Activated effector memory CD4-positive, alpha-beta T cell treated with anti-CD3 and anti-CD28 coated beads, Interleukin-2, amount 50 U/mL, for 16 hours (primary cell): ENCODE results near the gene RHEX.
"Not testable (repeated sequence)": the region's sequence is repeated elsewhere in the genome, so short reads cannot be mapped to it uniquely, and the experiment has no call there.

Source experiments
- DNase-seq: peaks from one replicate; pipeline ENCODE4 v3.0.0-alpha.2; 2020

RHEX gene

GRCh38 chr1:206060844-206061243, 7.9 kb downstream of the RHEX start:
- DNase-seq = no peak

DNA sequence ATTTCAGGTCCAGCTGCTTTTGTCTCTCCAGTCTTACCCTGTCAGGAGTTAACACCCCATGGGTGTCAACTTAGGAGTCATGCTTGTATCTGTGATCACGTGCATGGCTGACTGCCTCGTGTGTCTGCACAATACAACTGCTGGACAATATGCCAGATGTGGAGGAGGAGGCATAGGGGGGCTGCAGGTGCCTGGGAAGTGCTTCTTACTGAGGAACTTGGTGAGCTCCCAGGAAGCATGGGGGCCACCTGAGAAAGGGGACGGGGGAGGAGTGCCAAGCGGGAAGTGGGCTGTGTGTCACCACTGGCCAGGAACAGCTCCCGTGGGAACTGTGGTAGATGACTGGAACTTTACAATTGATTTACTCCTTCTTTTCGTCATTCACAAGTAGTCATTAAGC, 9.5 kb downstream of the RHEX start:
- DNase-seq = no peak

- not testable (repeated sequence) for DNase-seq
Observed at GRCh38 chr1:206064001-206064400, 11.0 kb downstream of the RHEX start.

GRCh38 chr1:206064501-206064900, 11.5 kb downstream of the RHEX start:
- DNase-seq = not testable (repeated sequence)

DNA sequence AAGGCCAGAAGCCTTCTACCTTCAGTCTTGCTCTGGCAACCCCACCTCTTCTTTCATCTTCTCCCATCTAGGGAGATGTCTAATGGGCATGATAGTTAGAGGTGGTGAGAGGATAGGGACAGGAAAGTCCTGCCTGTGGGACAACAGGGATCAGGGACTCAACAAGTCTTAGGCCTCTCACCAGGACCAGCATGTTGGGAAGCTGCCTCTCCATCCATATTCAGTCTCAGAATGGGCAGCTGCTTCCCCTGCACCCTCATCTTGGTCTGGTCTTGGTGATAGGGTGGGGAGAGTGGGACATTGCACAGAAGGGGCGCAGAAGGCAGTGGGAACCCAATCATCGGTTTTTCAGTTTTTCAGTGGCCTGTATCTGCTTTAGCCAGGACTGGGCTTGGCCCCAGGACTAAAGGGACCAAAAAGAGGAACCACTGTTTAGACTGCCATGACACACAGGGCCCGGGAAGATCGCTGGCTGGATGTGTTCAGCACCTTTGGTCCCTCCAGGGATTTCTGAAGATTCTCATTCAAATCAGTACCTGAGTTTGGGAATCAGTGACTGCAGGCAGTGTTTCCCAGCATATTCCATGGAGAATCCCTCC, 12.7 kb downstream of the RHEX start:
- DNase-seq = no peak

GRCh38 chr1:206066479-206067171, 13.7 kb downstream of the RHEX start:
- DNase-seq = no peak

GRCh38 chr1:206067486-206068227, 14.7 kb downstream of the RHEX start:
- DNase-seq = no peak

DNA sequence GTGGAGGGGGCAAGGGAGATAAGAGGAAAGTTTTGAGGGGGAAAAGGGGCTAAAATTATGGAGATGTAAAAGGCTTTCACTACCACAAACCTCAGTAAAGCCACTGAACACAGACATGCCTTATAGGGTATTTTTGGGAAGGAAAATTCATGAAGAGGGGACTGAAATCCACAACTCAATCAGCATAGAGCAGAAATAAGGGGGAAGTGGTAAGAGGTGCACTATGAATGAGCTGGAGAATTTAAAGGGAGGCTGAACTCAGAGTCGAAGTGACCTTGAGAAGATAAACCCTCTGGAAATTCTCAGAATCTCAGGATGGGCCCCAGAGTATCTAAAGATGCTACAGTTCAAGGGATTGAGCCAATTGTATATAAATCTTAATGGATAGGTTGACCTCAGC, 15.3 kb downstream of the RHEX start:
- no peak for DNase-seq

DNA sequence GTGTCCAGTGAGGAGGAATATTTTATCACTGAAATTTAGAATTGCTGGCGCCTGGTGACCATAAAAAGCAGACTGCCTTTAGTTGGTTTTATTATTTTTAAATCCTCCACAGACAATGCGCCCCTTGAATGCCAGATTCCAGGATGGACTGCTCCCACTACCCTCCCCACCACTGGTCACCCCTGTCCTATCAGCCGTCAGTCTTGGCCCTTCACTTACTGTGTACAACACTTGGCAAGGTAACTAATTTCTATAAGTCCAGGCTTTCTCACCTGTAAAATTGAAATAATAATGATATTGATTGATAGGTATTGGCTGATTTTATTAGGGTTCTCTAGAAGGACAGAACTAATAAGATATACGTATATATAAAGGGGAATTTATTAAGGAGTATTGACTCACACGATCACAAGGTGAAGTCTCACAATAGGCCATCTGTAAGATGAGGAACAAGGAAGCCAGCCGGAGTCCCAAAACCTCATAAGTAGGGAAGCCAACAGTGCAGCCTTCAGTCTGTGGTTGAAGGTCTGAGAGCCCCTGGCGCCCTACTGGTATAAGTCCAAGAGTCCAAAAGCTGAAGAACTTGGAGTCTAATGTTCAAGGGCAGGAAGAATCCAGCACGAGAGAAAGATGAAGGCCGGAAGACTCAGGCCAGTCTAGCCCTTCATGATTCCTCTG, 17.8 kb downstream of the RHEX start:
- DNase-seq = no peak

DNA sequence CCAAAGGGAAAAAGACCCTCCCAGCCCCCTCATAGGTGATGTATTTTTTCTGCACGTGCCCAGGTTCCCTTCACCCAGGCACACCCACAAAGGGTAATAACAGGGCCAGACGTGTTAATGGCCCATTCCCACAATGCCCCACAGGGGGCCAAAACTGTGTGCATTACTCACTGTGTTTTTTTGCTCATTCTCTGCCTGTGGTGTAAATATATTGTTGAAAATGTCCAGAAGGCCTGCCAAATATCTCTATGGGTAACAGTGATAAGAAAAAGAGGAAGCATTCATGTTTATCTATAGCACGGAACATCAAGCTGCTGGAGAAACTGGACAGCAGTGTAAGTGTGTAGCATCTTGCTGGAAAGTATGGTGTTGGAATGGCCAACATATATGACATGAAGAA, 21.9 kb downstream of the RHEX start:
- DNase-seq = no peak

- no peak for DNase-seq
Observed at GRCh38 chr1:206075786-206076755, 23.1 kb downstream of the RHEX start.

DNA sequence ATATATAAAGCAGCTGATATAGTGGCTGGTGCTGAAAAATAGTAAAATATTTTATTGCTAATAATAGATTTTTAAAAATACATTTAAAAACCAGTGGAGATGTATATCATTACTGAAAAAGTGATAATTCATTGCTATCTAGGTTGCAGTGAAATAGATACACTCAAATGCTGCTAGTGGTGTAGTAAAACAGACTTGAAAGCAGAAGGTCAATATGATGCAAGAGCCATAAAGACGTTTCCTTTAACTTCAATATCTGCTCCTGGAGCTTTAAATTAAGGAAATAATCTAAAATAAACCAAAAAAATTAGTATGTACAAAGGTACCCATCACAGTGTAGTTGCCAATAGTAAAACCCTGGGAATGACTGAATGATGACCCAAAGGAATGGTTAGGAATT, 26.2 kb downstream of the RHEX start:
- DNase-seq = no peak

DNA sequence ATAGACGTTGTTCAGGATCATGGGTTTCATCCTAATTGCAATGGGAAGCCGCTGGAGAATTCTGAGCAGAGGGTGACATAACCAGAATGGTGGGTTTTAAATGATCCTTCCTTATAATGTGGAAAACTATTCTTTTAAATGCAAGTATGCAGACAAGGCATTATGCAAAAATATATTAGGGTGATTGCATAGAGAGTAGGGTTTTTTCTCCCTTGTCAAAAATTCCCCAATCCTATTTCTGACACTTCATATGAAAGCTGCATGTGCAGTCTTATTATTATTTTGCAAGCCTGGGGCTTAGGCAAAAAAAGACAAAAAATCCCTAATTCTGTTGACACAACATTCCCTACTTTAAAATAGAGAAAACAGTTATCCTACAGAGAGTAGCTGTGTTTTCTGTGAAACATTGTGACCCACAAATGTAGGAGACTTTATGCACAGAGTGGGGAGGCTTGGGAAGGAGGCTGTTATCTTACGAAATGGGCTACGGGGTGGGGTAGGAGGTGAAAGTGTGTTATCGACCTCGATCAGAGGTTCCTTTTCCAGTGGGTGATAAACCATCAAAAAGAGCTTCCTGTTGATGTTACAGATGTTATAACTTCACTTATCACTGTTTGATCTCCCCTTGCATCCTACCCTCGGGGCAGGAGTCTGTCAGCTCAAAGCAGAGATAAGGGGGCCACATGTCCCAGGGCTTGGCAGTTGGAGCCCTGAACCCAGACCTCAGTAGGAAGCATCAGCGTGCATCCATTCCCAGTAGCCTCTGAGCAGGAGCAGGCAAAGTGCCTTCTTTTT, 27.2 kb downstream of the RHEX start:
- no peak for DNase-seq

DNA sequence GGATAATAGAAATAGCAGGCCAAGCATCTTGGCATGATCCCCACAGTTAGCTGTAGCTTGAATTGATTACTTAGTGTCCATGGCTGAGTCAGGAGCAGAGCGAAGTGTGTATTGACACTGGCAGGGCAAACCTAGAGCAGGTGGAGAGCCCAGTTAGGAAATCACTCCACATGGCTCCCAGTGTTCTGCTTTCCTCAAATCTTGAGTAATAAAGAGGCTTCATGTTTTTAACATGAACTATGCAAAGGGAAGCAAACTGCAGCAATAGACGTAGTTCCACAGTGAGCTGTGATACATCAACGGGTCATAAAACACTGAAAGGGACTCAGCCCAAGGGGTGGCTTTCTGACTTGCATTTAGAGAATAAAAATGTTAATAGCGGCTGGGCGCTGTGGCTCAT, 28.9 kb downstream of the RHEX start:
- no peak for DNase-seq

GRCh38 chr1:206082831-206083695, 30.1 kb downstream of the RHEX start:
- no peak for DNase-seq

- no peak for DNase-seq
Observed at GRCh38 chr1:206083750-206084149, 30.8 kb downstream of the RHEX start.

- no peak for DNase-seq
Observed at GRCh38 chr1:206087091-206087490, 34.1 kb downstream of the RHEX start.

GRCh38 chr1:206089341-206089740, 36.4 kb downstream of the RHEX start:
- no peak for DNase-seq

- DNase-seq = no peak
Observed at GRCh38 chr1:206094024-206094423, 41.1 kb downstream of the RHEX start.

DNA sequence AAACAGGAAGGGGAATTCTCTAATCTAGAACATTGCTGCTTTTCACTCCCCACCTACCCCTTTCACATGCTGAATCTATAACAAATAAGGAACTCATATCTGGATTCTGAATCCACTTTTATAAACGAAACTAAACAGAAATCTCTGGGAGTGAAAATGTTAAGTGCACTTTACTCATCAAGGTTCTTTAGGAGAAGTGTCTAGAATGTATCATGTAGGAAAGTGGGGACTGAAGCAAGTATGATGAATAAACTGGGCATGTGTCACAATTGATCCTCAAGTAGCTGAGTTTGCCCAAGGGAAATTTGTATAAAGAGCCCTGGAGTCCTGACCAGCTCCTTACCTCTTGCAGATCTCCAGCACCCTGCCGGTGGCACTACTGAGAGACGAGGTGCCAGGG, 44.4 kb downstream of the RHEX start:
- DNase-seq = no peak
